K562 (cell line): ENCODE data around the gene CAPZB. TPM values are rescaled to one million over a fixed set of nuclear protein-coding genes. Genes with fewer than 3 reads are reported as not detected.

Experiments used
- ATAC-seq: fragments of 200-7000 bp; cut with Tn5 transposase; 3 replicates; pipeline ENCODE4 v1.9.1; 2020; ENCODE audit warnings: moderate library complexity
- BruUV-seq: library from RNA; stranded (reverse); fragments of 400-500 nt; replicated peaks from 2 replicates; lab custom pipeline; 2021; lab: Mats Ljungman, UMichigan
- CTCF ChIA-PET: fragments of 300-600 bp; formaldehyde crosslinking; extraction: SDS; loops from one replicate; lab custom pipeline; 2021; ENCODE audit warnings: low intra/inter-chr PET ratio; lab: Yijun Ruan, JAX
- POLR2A ChIA-PET: fragments of 300-600, 350-650 bp; sonication (Branson Sonifier 250); formaldehyde crosslinking; extraction: SDS; loops from one replicate; lab custom pipeline; 2021; ENCODE audit warnings: antibody characterized with exemption, inconsistent platforms; lab: Yijun Ruan, JAX
- DNase-seq, 4 experiments: peaks; one replicate each; pipeline versions ENCODE4 v3.0.0 to v3.0.0-alpha.2; 2011 to 2018; ENCODE audit warnings: low spot score in 3 of 4, mixed read lengths in 3 of 4; ENCODE audit errors: extremely low read depth in 1 of 4
- FAIRE-seq: peaks from 2 replicates; lab custom pipeline; 2011; peaks lifted over from hg19 to GRCh38; lab: Jason Lieb, UNC
- H2AFZ ChIP-seq: 2 replicates; pipeline ENCODE4 v1.6.0; 2011; ENCODE audit warnings: low read depth, low read length, control low read depth, inconsistent platforms
- H3K27ac ChIP-seq: fragments of 200-600 bp; 3 replicates; pipeline ENCODE4 v1.8.0; 2011; ENCODE audit warnings: low read depth, mild to moderate bottlenecking, control low read depth, inconsistent platforms, low read length, moderate library complexity, mixed read lengths; ENCODE audit errors: extremely low read depth
- H3K27me3 ChIP-seq, 2 experiments: fragments of 300-600 bp in 1 of 2; 2 replicates in 1 of 2; 3 replicates in 1 of 2; pipeline versions ENCODE4 v1.6.0 to v1.8.0; 2011; ENCODE audit warnings: inconsistent platforms in 2 of 2, low read length in 2 of 2, mild to moderate bottlenecking in 1 of 2, mixed read lengths in 1 of 2, moderate library complexity in 1 of 2; ENCODE audit not compliant: control insufficient read depth in 2 of 2, insufficient read depth in 2 of 2
- H3K36me3 ChIP-seq: fragments of 300-600 bp; 3 replicates; pipeline ENCODE4 v1.8.0; 2011; ENCODE audit warnings: mild to moderate bottlenecking, low read length, inconsistent platforms; ENCODE audit not compliant: control insufficient read depth, insufficient read depth
- H3K4me1 ChIP-seq, 2 experiments: fragments of 200-600 bp in 1 of 2; replicated peaks in 1 of 2; 2 replicates in 1 of 2; 3 replicates in 1 of 2; pipeline versions ENCODE4 v1.5.1 to v1.8.0; 2011; ENCODE audit warnings: inconsistent platforms in 2 of 2, low read length in 2 of 2, mild to moderate bottlenecking in 1 of 2, mixed read lengths in 1 of 2, moderate library complexity in 1 of 2; ENCODE audit not compliant: control insufficient read depth in 2 of 2, insufficient read depth in 2 of 2
- H3K4me2 ChIP-seq: 2 replicates; pipeline ENCODE4 v1.6.1; 2011; ENCODE audit warnings: low read length, control low read depth, inconsistent platforms, mixed read lengths; ENCODE audit not compliant: insufficient read depth
- H3K4me3 ChIP-seq: fragments of 200-600 bp; sonication (generic), shearing (Covaris generic); 2 replicates; pipeline ENCODE4 v1.5.1; 2016; ENCODE audit warnings: control low read depth, inconsistent platforms
- H3K79me2 ChIP-seq: fragments of 200-600 bp; 3 replicates; pipeline ENCODE4 v1.8.0; 2011; ENCODE audit warnings: low read length, inconsistent platforms; ENCODE audit not compliant: control insufficient read depth, insufficient read depth
- H3K9ac ChIP-seq, 2 experiments: 2 replicates each; pipeline versions ENCODE4 v1.6.0 to v1.6.1; 2011; ENCODE audit warnings: low read depth in 2 of 2, low read length in 2 of 2, control low read depth in 1 of 2, inconsistent platforms in 1 of 2, mild to moderate bottlenecking in 1 of 2, mixed read lengths in 1 of 2; ENCODE audit not compliant: insufficient read depth in 1 of 2
- H3K9me1 ChIP-seq: one replicate; pipeline ENCODE4 v1.6.0; 2011; ENCODE audit warnings: inconsistent platforms, mild to moderate bottlenecking, low read length, moderate library complexity; ENCODE audit not compliant: control insufficient read depth, insufficient read depth
- H3K9me3 ChIP-seq: replicated peaks from 2 replicates; pipeline ENCODE4 v1.5.1; 2011; ENCODE audit warnings: low read depth, low read length, inconsistent platforms; ENCODE audit not compliant: control insufficient read depth, insufficient read depth
- H4K20me1 ChIP-seq: replicated peaks from 2 replicates; pipeline ENCODE4 v1.6.1; 2011; ENCODE audit warnings: low read length, inconsistent platforms, mixed read lengths; ENCODE audit not compliant: control insufficient read depth, insufficient read depth
- DIDO1 ChIP-seq: fragments of 450-650 bp; IDR thresholded peaks from 2 replicates; pipeline ENCODE4 v1.6.1; 2016; ENCODE audit warnings: low read depth, missing biosample characterization, missing genetic modification characterization
- KAT8 ChIP-seq: fragments of 450-650 bp; IDR thresholded peaks from 2 replicates; pipeline ENCODE4 v1.6.1; 2016; ENCODE audit warnings: low read depth, mild to moderate bottlenecking
- MTA1 ChIP-seq: fragments of 450-650 bp; IDR thresholded peaks from 2 replicates; pipeline ENCODE4 v1.6.1; 2017; ENCODE audit warnings: borderline replicate concordance
- SAP30 ChIP-seq: fragments of 200-600 bp; sonication (generic); IDR thresholded peaks from 2 replicates; pipeline ENCODE4 v1.6.1; 2012; ENCODE audit warnings: borderline replicate concordance, low read depth, mild to moderate bottlenecking, moderate library complexity, low read length, control low read depth, inconsistent platforms; ENCODE audit not compliant: insufficient read depth, poor library complexity, severe bottlenecking
- SPI1 ChIP-seq: IDR thresholded peaks from 2 replicates; pipeline ENCODE4 v1.6.1; 2011; ENCODE audit warnings: low read depth, low read length, control low read depth, borderline replicate concordance
- TGIF2 ChIP-seq: sonication (generic); formaldehyde crosslinking; IDR thresholded peaks from 2 replicates; pipeline ENCODE4 v1.8.1; 2022; ENCODE audit warnings: mild to moderate bottlenecking, missing genetic modification reagents, moderate library complexity
- YY1 ChIP-seq, 3 experiments: IDR thresholded peaks; 2 replicates each; pipeline ENCODE4 v1.6.1; 2011; ENCODE audit warnings: low read length in 2 of 3, mild to moderate bottlenecking in 2 of 3, moderate library complexity in 2 of 3, borderline replicate concordance in 1 of 3, control low read depth in 1 of 3, low read depth in 1 of 3; ENCODE audit not compliant: insufficient read depth in 3 of 3, insufficient replicate concordance in 2 of 3, control insufficient read depth in 1 of 3, insufficient read length in 1 of 3; ENCODE audit errors: extremely low read depth in 1 of 3
- ZNF133 ChIP-seq: fragments of 250-450 bp; sonication (Bioruptor Pico); IDR thresholded peaks from 2 replicates; pipeline ENCODE4 v1.4.0; 2020; ENCODE audit warnings: mild to moderate bottlenecking
- WGBS: fragments of 100-300 bp; shearing (Covaris generic); methylation state at CpG from one replicate; pipeline ENCODE4 v1.1.6; 2016; ENCODE audit warnings: low coverage, mixed read lengths; ENCODE audit not compliant: insufficient coverage; ENCODE audit errors: missing lambda C conversion rate; 5-methylcytosine and 5-hydroxymethylcytosine counted together
- in situ Hi-C: fragments of 300-500 bp; cut with MboI; formaldehyde crosslinking; loops from 4 replicates; pipeline ENCODE4 v1.15.0; 2018; ENCODE audit warnings: inconsistent platforms, mixed read lengths
- intact Hi-C: fragments of 100-400 bp; cut with micrococcal nuclease; formaldehyde crosslinking; loops from 2 replicates; pipeline ENCODE4 v1.14.2; 2022
- polyA plus RNA-seq, 8 experiments: library from polyadenylated mRNA; depleted of rRNA in 4 of 8; stranded (reverse) in 5 of 8; unstranded in 3 of 8; fragments of >200 nt; fragmentation: Nextera tagmentation in 2 of 8; fragmentation: Illumina TruSeq in 1 of 8; extraction: Ambion mirVana in 2 of 8; extraction: Trizol in 1 of 8; gene quantifications; 2 replicates each; pipeline versions ENCODE4 v1.2.1 to v1.2.3, GENCODE V29; 2011 to 2014; ENCODE audit warnings: inconsistent platforms in 1 of 8, missing spikeins in 1 of 8
- total RNA-seq, 7 experiments: library from RNA; depleted of rRNA in 6 of 7; stranded (reverse); fragments of >200 nt in 6 of 7; fragmentation: Illumina TruSeq in 2 of 7; extraction: Trizol in 2 of 7; gene quantifications; 2 replicates each; pipeline versions ENCODE4 v1.2.1 to v1.2.3, GENCODE V29; 2011 to 2021; ENCODE audit warnings: low replicate concordance in 1 of 7
- TF ChIP-seq, protein P1 (sequence below): sonication (generic); IDR thresholded peaks from 2 replicates; pipeline ENCODE4 v1.6.1; 2016

Gene CAPZB
- total and polyA plus RNA-seq, 9 of the 15 experiments (the other 6 are each of a cell fraction or from before 2014, with no cell fraction given): 57.6 to 297 (median 125) TPM

DNA sequence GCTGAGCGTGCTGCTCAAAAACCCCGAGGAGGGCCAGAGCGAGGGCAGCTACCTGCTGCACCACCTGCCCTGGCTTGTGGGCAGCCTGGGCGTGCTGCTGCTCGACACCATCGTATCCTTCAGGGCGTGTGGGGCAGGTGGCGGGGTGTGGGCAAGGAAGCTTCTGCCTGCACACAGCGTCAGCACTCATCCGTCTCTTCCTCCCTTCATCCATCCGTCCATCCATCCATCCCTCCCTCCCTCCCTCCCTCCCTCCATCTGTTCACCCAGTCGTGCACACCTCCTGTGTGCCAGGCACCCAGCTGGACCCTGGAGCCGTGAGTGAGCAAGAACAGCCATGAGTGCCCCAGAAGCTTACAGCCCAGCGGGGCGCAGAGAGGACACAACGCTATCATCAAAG, 158.0 kb downstream of the CAPZB start:
- no peak overlapping the region for H3K4me2 ChIP-seq
- in situ Hi-C loops: no loop called here
- no peak overlapping the region for H3K4me3 ChIP-seq
- FAIRE-seq: no peak
- TF ChIP-seq MTA1: no peak
- TF ChIP-seq, protein P1, sequence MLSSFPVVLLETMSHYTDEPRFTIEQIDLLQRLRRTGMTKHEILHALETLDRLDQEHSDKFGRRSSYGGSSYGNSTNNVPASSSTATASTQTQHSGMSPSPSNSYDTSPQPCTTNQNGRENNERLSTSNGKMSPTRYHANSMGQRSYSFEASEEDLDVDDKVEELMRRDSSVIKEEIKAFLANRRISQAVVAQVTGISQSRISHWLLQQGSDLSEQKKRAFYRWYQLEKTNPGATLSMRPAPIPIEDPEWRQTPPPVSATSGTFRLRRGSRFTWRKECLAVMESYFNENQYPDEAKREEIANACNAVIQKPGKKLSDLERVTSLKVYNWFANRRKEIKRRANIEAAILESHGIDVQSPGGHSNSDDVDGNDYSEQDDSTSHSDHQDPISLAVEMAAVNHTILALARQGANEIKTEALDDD: no peak
- TF ChIP-seq TGIF2: no peak
- no peak for TF ChIP-seq ZNF133 (CRISPR knock-in tag)
- TF ChIP-seq YY1 (IDR thresholded peaks at IDR 0.05; ENCODE audit: borderline replicate concordance in 1 of 3, control insufficient read depth in 1 of 3, extremely low read depth in 1 of 3, insufficient read depth in 3 of 3, insufficient read length in 1 of 3, insufficient replicate concordance in 2 of 3, low read depth in 1 of 3, low read length in 2 of 3): no peak
- TF ChIP-seq SAP30: no peak
- TF ChIP-seq KAT8: no peak
- no peak for TF ChIP-seq SPI1
- TF ChIP-seq DIDO1 (tag): no peak
- TF ChIP-seq, all 486 proteins: peak for 0
- H3K9me1 ChIP-seq: peaks cover 20% of the 10 kb centered on the region
- H3K27ac ChIP-seq: no peak overlapping the region
- peaks cover 57% of the 10 kb centered on the region; the same call in 2 of the 3 replicates for H3K36me3 ChIP-seq
- intact Hi-C loops: no loop called here
- DNase-seq: no peak
- BruUV-seq: no TSS peak
- H3K4me1 ChIP-seq: peaks cover 16 to 46% of the 10 kb centered on the region in 2 experiments
- no peak overlapping the region for H2AFZ ChIP-seq
- 97% methylated on average over 10 of the region's 16 CpGs for WGBS
- POLR2A ChIA-PET: interaction anchor here (0.6 to 1.0 kb wide), 3 partner anchors 12 to 979 kb away, joined by 3 read pairs; no protein-coding TSS in a partner anchor
- no peaks in the 10 kb centered on the region for H3K27me3 ChIP-seq
- H3K9me3 ChIP-seq: no peaks in the 10 kb centered on the region
- H4K20me1 ChIP-seq: peaks cover 38% of the 10 kb centered on the region
- H3K9ac ChIP-seq: no peak overlapping the region; a peak in 1 of 4 replicates
- CTCF ChIA-PET: no interaction called here
- H3K79me2 ChIP-seq: no peaks in the 10 kb centered on the region
- no peak for ATAC-seq
